AG09319 (cell line): ENCODE measurements around the gene GINM1.
A peak's percentile ranks its signal among the peaks of the same experiment; 100 is the strongest.

ENCODE experiments used
- DNase-seq: peaks from one replicate; pipeline ENCODE4 v3.0.0-alpha.2; 2010; ENCODE audit warnings: low read depth; ENCODE audit errors: extremely low read depth
- CTCF ChIP-seq: IDR thresholded peaks from 2 replicates; pipeline ENCODE4 v1.5.1; 2011; ENCODE audit warnings: low read depth, mild to moderate bottlenecking, inconsistent platforms, low read length, moderate library complexity

The GINM1 gene

GRCh38 chr6:149545754-149546471 is 20.3 kb upstream of the GINM1 start, which contains the start of gene PPIL4:
Gene PPIL4, minus strand, starts transcription at chr6:149546043. Its CDS starts 38 bp downstream, at chr6:149546005.
- peak; percentile 88 for DNase-seq
- peak; percentile 74 for TF ChIP-seq CTCF

DNA sequence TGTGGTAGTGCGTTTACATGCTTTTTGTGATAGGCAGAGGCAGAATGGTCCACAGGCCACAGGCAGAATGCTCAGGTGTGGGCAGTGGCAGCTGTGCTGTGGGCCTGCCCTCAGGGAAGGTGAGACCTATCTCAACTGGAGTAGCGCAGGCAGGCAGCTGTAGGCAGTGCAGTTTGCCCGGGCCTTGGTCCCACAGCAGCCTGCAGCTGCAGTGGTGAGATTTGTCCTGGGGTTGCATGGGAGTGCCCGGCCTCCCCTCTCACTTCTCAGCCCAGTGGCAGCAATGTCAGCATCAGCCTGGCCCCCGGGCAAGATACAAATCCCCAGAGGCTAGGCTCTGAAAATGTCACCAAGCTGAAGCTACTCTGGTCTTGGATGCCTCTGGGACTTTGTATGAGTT is 14.3 kb upstream of the GINM1 start:
- no peak for TF ChIP-seq CTCF
- no peak for DNase-seq

GRCh38 chr6:149558029-149558428 is 8.1 kb upstream of the GINM1 start:
- DNase-seq = no peak
- TF ChIP-seq CTCF = no peak

DNA sequence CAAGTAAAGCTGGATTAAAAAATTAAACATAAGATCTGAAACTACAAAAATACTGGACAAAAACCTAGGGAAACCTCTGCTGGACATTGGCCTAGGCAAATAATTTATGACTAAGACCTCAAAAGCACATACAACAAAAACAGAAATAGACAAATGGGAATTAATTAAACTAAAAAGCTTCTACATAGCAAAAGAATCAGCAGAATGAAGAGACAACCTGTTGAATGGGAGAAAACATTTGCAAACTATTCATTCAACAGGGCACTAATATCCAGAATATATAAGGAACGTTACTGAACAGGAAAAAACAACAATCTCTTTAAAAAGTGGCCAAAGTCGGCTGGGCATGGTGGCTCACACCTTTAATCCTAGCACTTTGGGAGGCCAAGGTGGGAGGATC is 6.8 kb upstream of the GINM1 start:
- DNase-seq = no peak
- no peak for TF ChIP-seq CTCF

- DNase-seq = no peak
- TF ChIP-seq CTCF = peak; percentile 33
These were observed 5.4 kb upstream of the GINM1 start for GRCh38 chr6:149560736-149561135.

DNA sequence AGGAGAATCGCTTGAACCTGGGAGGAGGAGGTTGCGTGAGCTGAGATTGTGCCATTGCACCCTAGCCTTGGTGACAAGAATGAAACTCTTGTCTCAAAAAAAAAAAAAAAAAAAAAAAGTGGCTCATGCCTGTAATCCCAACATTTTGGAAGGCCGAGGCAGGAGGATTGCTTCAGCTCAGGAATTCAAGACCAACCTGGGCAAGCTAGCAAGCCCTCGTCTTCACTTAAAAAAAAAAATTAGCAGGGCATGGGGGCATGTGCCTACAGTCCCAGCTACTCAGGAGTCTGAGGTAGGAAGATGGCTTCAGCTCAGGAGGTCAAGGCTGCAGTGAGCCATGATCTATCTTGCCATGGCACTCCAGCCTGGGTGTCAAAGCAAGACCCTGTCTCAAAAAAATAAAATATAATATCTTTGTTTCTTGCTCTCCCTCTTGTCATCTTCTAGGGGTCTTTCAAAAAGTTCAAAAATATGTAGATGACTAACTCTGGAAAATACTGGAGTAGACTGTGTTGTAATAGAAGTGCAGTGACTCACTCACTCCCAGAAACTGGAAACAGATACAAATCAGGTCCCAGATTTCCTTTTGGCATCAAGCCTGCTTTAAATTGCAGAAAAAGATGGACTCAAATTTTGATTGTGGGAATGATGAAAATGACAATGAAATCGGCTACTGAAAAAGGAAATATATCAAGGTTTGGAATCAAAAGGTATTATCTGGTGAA is 2.8 kb upstream of the GINM1 start:
- TF ChIP-seq CTCF = no peak
- no peak for DNase-seq

- no peak for TF ChIP-seq CTCF
- DNase-seq = no peak
These were observed 2.2 kb upstream of the GINM1 start for GRCh38 chr6:149563928-149564325.
